HEK293 (cell line): ENCODE data around the gene RYR2.

Experiments
- CTCF ChIA-PET: fragments of 350-600 bp; formaldehyde crosslinking; extraction: SDS; loops from one replicate; lab custom pipeline; 2021; ENCODE audit warnings: antibody characterized with exemption; lab: Yijun Ruan, JAX
- POLR2A ChIA-PET: fragments of 300-600 bp; formaldehyde crosslinking; extraction: SDS; loops from one replicate; lab custom pipeline; 2020; ENCODE audit warnings: antibody characterized with exemption, inconsistent platforms; lab: Yijun Ruan, JAX
- H3K27ac ChIP-seq: fragments of 200-500 bp; sonication (Bioruptor generic); 2 replicates; pipeline ENCODE4 v1.5.1; 2014; ENCODE audit warnings: low read depth, low read length, control low read depth, inconsistent platforms; ENCODE audit errors: extremely low read depth
- H3K36me3 ChIP-seq, 2 experiments: fragments of 200-500 bp in 1 of 2; sonication (Bioruptor generic) in 1 of 2; 1 replicate in 1 of 2; 2 replicates in 1 of 2; pipeline ENCODE4 v1.5.1; 2014 to 2017; ENCODE audit warnings: inconsistent platforms in 2 of 2, low read length in 2 of 2; ENCODE audit not compliant: control insufficient read depth in 2 of 2, insufficient read depth in 1 of 2
- H3K4me1 ChIP-seq: fragments of 200-500 bp; sonication (Bioruptor generic); 2 replicates; pipeline ENCODE4 v1.5.1; 2014; ENCODE audit warnings: mild to moderate bottlenecking, low read length, inconsistent platforms; ENCODE audit not compliant: control insufficient read depth, insufficient read depth
- H3K4me3 ChIP-seq: 2 replicates; pipeline ENCODE4 v1.5.1; 2011; ENCODE audit warnings: low read depth, mild to moderate bottlenecking, control low read depth, low read length, moderate library complexity
- H3K9me3 ChIP-seq: fragments of 200-500 bp; sonication (Bioruptor generic); 2 replicates; pipeline ENCODE4 v1.5.1; 2014; ENCODE audit warnings: low read depth, low read length, inconsistent platforms; ENCODE audit not compliant: control insufficient read depth, insufficient read depth
- KLF1 ChIP-seq: fragments of 450-650 bp; formaldehyde crosslinking; IDR thresholded peaks from 2 replicates; pipeline ENCODE4 v1.5.1; 2016; ENCODE audit warnings: missing biosample characterization, missing genetic modification characterization
- KLF7 ChIP-seq: fragments of 450-650 bp; formaldehyde crosslinking; IDR thresholded peaks from 2 replicates; pipeline ENCODE4 v1.5.1; 2016; ENCODE audit warnings: missing biosample characterization, missing genetic modification characterization, borderline replicate concordance
- KLF8 ChIP-seq: fragments of 450-650 bp; formaldehyde crosslinking; IDR thresholded peaks from 2 replicates; pipeline ENCODE4 v1.5.1; 2016; ENCODE audit warnings: missing biosample characterization, missing genetic modification characterization
- REST ChIP-seq: fragments of 450-650 bp; formaldehyde crosslinking; IDR thresholded peaks from 2 replicates; pipeline ENCODE4 v1.5.1; 2016; ENCODE audit warnings: missing biosample characterization, missing genetic modification characterization
- SP3 ChIP-seq: fragments of 450-650 bp; formaldehyde crosslinking; IDR thresholded peaks from 2 replicates; pipeline ENCODE4 v1.5.1; 2016; ENCODE audit warnings: missing biosample characterization, missing genetic modification characterization
- TCF7L2 ChIP-seq: IDR thresholded peaks from 2 replicates; pipeline ENCODE4 v1.6.1; 2011; ENCODE audit warnings: low read depth, mild to moderate bottlenecking, inconsistent platforms, low read length, moderate library complexity, borderline replicate concordance
- ZNF133 ChIP-seq: fragments of 450-650 bp; formaldehyde crosslinking; IDR thresholded peaks from 2 replicates; pipeline ENCODE4 v1.5.1; 2016; ENCODE audit warnings: missing biosample characterization, missing genetic modification characterization
- ZNF146 ChIP-seq: fragments of 450-650 bp; formaldehyde crosslinking; IDR thresholded peaks from 2 replicates; pipeline ENCODE4 v1.5.1; 2016; ENCODE audit warnings: missing biosample characterization, missing genetic modification characterization
- ZNF324 ChIP-seq: fragments of 450-650 bp; formaldehyde crosslinking; IDR thresholded peaks from 2 replicates; pipeline ENCODE4 v1.5.1; 2016; ENCODE audit warnings: missing biosample characterization, missing genetic modification characterization
- ZNF426 ChIP-seq: fragments of 450-650 bp; formaldehyde crosslinking; IDR thresholded peaks from 2 replicates; pipeline ENCODE4 v1.5.1; 2017; ENCODE audit warnings: missing biosample characterization, missing genetic modification characterization, mild to moderate bottlenecking, inconsistent platforms, moderate library complexity
- ZNF544 ChIP-seq: fragments of 450-650 bp; formaldehyde crosslinking; IDR thresholded peaks from 2 replicates; pipeline ENCODE4 v1.5.0; 2017; ENCODE audit warnings: missing biosample characterization, missing genetic modification characterization
- ZNF626 ChIP-seq: fragments of 450-650 bp; sonication (Bioruptor Pico); formaldehyde crosslinking; IDR thresholded peaks from 2 replicates; pipeline ENCODE4 v1.5.1; 2018; ENCODE audit warnings: missing biosample characterization, missing genetic modification characterization, inconsistent platforms
- ZNF791 ChIP-seq: fragments of 450-650 bp; formaldehyde crosslinking; IDR thresholded peaks from 2 replicates; pipeline ENCODE4 v1.5.1; 2016; ENCODE audit warnings: missing biosample characterization, missing genetic modification characterization
- TF ChIP-seq, protein P1 (sequence below): fragments of 450-650 bp; formaldehyde crosslinking; IDR thresholded peaks from 2 replicates; pipeline ENCODE4 v1.5.1; 2016; ENCODE audit warnings: missing biosample characterization, missing genetic modification characterization
- TF ChIP-seq, protein P2 (sequence below): fragments of 450-650 bp; formaldehyde crosslinking; IDR thresholded peaks from 2 replicates; pipeline ENCODE4 v1.5.1; 2017; ENCODE audit warnings: missing biosample characterization, missing genetic modification characterization
- TF ChIP-seq, protein P3 (sequence below): fragments of 450-650 bp; formaldehyde crosslinking; IDR thresholded peaks from 2 replicates; pipeline ENCODE4 v1.5.1; 2017; ENCODE audit warnings: missing biosample characterization, missing genetic modification characterization

RYR2 gene

GRCh38 chr1:237112663-237113062, 70.7 kb downstream of the RYR2 start (continued):
- TF ChIP-seq KLF7 (tag by site-specific recombination) (no peak), ZNF791 (no peak), ZNF324 (no peak), ZNF146 (tag by site-specific recombination) (no peak), TCF7L2 (no peak), ZNF544 (no peak), ZNF426 (tag by site-specific recombination) (no peak), ZNF133 (tag by site-specific recombination) (no peak), REST (tag by site-specific recombination) (no peak)
- TF ChIP-seq, protein P1, sequence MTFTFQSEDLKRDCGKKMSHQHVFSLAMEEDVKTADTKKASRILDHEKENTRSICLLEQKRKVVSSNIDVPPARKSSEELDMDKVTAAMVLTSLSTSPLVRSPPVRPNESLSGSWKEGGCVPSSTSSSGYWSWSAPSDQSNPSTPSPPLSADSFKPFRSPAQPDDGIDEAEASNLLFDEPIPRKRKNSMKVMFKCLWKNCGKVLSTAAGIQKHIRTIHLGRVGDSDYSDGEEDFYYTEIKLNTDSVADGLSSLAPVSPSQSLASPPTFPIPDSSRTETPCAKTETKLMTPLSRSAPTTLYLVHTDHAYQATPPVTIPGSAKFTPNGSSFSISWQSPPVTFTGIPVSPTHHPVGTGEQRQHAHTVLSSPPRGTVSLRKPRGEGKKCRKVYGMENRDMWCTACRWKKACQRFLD, result no peak
- TF ChIP-seq, protein P2, sequence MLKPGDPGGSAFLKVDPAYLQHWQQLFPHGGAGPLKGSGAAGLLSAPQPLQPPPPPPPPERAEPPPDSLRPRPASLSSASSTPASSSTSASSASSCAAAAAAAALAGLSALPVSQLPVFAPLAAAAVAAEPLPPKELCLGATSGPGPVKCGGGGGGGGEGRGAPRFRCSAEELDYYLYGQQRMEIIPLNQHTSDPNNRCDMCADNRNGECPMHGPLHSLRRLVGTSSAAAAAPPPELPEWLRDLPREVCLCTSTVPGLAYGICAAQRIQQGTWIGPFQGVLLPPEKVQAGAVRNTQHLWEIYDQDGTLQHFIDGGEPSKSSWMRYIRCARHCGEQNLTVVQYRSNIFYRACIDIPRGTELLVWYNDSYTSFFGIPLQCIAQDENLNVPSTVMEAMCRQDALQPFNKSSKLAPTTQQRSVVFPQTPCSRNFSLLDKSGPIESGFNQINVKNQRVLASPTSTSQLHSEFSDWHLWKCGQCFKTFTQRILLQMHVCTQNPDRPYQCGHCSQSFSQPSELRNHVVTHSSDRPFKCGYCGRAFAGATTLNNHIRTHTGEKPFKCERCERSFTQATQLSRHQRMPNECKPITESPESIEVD (tag by site-specific recombination), result no peak

DNA sequence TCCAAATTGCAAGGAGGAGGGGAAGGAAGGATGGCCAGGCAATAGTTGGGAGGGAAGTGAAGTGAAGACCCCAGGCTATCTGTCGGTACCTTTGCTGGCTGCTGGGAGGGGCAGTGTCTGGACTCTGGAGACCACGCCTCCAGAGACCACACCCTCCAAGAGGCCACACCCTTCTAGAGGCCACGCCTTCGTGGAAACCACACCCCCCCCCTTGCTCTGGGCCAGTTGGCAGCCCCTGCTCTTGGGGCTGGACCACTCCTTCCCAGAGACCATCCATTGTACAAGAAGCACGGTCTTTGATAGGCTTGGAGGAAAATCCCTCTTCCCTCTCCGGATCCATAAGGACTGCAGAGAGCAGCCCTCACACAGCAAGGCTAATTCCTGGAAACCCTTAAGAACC, 73.1 kb downstream of the RYR2 start:
- H3K36me3 ChIP-seq, result no peaks in the 10 kb centered on the region
- H3K27ac ChIP-seq, result no peak overlapping the region
- H3K9me3 ChIP-seq, result no peaks in the 10 kb centered on the region
- H3K4me3 ChIP-seq, result no peak overlapping the region
- ChIA-PET POLR2A (no interaction called here), CTCF (no interaction called here)
- TF ChIP-seq KLF8 (tag by site-specific recombination), result peak; percentile 71; the same call in 1 of the 2 replicates
- no peak for TF ChIP-seq TCF7L2
- TF ChIP-seq KLF1 (tag by site-specific recombination), result peak; percentile 57; the same call in 1 of the 2 replicates
- TF ChIP-seq SP3 (tag by site-specific recombination), result 0 out of 2 replicates have a peak, but pooled peaks have one; percentile 21
- TF ChIP-seq, all 188 proteins: peak for 3
- H3K4me1 ChIP-seq, result no peaks in the 10 kb centered on the region

DNA sequence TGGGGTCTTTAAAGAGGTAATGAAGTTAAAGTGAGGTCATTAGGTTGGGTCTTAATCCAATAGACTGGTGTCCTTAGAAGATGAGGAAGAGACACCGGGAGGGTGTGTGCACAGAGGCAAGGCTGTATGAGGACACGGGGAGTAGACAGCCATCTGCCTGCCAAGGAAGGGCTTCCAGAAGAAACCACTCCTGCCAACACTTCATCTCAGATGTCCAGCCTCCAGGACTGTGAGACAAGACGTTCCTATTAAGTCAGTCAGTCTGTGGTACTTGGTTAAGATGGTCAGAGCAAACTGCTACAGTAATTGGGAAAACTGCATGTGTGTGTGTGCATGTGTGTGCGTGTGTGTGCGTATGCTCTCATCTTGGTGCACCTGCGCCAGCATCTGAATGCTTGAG, 77.1 kb downstream of the RYR2 start:
- H3K9me3 ChIP-seq, result no peaks in the 10 kb centered on the region
- H3K36me3 ChIP-seq, result no peaks in the 10 kb centered on the region
- no peak overlapping the region for H3K4me3 ChIP-seq
- no peak for TF ChIP-seq ZNF626 (tag by site-specific recombination)
- TF ChIP-seq, protein P3, sequence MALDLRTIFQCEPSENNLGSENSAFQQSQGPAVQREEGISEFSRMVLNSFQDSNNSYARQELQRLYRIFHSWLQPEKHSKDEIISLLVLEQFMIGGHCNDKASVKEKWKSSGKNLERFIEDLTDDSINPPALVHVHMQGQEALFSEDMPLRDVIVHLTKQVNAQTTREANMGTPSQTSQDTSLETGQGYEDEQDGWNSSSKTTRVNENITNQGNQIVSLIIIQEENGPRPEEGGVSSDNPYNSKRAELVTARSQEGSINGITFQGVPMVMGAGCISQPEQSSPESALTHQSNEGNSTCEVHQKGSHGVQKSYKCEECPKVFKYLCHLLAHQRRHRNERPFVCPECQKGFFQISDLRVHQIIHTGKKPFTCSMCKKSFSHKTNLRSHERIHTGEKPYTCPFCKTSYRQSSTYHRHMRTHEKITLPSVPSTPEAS (tag by site-specific recombination), result peak; percentile 73
- TF ChIP-seq, all 188 proteins: peak for 1
- Histone ChIP-seq H3K27ac (no peak overlapping the region), H3K4me1 (no peaks in the 10 kb centered on the region)
- POLR2A ChIA-PET, result no interaction called here
- CTCF ChIA-PET, result no interaction called here
